NB4 (cell line): ENCODE measurements around the gene ITPRIP.

ENCODE experiments used
- DNase-seq: peaks from one replicate; pipeline ENCODE4 v3.0.0; 2010; ENCODE audit warnings: low read depth
- H3K4me3 ChIP-seq: one replicate; pipeline ENCODE4 v1.5.1; 2011; ENCODE audit warnings: mild to moderate bottlenecking, low read depth, low read length, moderate library complexity
- MYC ChIP-seq: IDR thresholded peaks from 2 replicates; pipeline ENCODE4 v1.6.1; 2011; ENCODE audit warnings: low read depth, low read length
- POLR2A ChIP-seq: IDR thresholded peaks from 2 replicates; pipeline ENCODE4 v1.6.1; 2011; ENCODE audit warnings: mild to moderate bottlenecking; ENCODE audit not compliant: insufficient read length; ENCODE audit errors: extremely low read depth
- TF ChIP-seq, protein P1 (sequence below): IDR thresholded peaks from 2 replicates; pipeline ENCODE4 v1.6.1; 2011; ENCODE audit warnings: low read depth, low read length
- TF ChIP-seq, protein P2 (sequence below): IDR thresholded peaks from one replicate; pipeline ENCODE4 v1.5.1; 2012; ENCODE audit warnings: low read depth, low read length

The ITPRIP gene

DNA sequence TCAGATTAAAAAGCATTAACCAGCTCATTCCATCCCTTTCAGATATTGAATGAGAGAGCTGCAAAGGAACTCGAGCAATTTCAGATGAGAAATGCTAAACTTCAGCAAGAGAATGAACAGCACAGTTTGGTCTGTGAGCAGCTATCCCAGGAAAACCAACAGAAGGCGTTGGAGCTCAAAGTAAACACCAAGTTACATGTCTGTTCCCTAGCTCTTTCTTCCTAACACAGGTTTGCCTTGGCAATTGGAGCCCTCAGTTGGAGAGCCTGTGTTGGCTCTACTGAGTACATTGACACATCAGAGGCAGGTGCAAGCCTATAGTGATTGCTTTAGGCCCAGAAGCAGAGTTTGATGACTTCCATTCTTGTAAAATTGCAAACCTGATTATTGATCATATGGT, 30.1 kb upstream of the ITPRIP start:
- TF ChIP-seq, protein P1, sequence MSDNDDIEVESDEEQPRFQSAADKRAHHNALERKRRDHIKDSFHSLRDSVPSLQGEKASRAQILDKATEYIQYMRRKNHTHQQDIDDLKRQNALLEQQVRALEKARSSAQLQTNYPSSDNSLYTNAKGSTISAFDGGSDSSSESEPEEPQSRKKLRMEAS = no peak
- TF ChIP-seq, protein P2, sequence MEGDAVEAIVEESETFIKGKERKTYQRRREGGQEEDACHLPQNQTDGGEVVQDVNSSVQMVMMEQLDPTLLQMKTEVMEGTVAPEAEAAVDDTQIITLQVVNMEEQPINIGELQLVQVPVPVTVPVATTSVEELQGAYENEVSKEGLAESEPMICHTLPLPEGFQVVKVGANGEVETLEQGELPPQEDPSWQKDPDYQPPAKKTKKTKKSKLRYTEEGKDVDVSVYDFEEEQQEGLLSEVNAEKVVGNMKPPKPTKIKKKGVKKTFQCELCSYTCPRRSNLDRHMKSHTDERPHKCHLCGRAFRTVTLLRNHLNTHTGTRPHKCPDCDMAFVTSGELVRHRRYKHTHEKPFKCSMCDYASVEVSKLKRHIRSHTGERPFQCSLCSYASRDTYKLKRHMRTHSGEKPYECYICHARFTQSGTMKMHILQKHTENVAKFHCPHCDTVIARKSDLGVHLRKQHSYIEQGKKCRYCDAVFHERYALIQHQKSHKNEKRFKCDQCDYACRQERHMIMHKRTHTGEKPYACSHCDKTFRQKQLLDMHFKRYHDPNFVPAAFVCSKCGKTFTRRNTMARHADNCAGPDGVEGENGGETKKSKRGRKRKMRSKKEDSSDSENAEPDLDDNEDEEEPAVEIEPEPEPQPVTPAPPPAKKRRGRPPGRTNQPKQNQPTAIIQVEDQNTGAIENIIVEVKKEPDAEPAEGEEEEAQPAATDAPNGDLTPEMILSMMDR = no peak
- no peak for TF ChIP-seq MYC
- no peak for TF ChIP-seq POLR2A
- no peak for DNase-seq
- no peak overlapping the region for H3K4me3 ChIP-seq

DNA sequence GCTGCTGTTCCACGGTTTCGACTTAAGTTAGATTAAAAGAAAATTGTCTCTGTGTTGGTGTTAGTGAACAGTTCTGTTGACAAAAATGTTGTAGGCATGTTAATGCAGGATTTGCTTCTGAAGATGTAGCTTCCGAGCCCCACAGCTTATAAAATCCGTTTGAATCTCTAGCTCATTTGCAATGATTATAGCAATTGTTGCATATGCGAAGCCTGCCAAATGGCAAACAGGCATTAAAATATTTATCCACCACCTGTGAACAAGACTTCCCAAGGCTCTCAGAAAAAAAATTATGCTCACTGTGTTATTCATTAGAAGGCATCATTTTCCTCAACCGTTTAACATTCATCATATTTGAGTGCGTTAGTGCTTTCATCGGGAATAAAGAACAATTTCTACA, 29.6 kb upstream of the ITPRIP start:
- TF ChIP-seq, protein P2 = no peak
- TF ChIP-seq POLR2A (no peak), MYC (no peak)
- TF ChIP-seq, protein P1 = no peak
- H3K4me3 ChIP-seq = no peak overlapping the region
- DNase-seq = no peak

DNA sequence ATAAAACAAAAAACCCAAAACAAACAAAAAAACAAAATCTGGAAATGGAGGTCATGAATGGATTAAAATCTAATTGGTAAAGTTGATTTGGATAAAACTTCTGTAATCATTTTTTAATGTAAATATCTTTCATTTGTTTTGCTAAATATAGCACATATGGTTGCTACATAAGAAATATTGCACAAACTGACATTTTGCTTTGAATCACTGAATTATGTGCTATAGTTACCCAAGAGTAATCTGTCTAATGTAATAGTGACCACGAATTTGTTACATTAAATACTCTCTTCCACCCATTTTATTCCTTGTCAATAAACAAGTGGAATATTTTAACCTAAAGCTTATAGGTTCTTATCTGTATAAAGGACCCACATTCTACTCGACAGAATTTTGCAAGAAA, 21.5 kb upstream of the ITPRIP start:
- no peak overlapping the region for H3K4me3 ChIP-seq
- no peak for DNase-seq
- TF ChIP-seq POLR2A (no peak), MYC (no peak)
- TF ChIP-seq, protein P1 = no peak
- TF ChIP-seq, protein P2 = no peak

DNA sequence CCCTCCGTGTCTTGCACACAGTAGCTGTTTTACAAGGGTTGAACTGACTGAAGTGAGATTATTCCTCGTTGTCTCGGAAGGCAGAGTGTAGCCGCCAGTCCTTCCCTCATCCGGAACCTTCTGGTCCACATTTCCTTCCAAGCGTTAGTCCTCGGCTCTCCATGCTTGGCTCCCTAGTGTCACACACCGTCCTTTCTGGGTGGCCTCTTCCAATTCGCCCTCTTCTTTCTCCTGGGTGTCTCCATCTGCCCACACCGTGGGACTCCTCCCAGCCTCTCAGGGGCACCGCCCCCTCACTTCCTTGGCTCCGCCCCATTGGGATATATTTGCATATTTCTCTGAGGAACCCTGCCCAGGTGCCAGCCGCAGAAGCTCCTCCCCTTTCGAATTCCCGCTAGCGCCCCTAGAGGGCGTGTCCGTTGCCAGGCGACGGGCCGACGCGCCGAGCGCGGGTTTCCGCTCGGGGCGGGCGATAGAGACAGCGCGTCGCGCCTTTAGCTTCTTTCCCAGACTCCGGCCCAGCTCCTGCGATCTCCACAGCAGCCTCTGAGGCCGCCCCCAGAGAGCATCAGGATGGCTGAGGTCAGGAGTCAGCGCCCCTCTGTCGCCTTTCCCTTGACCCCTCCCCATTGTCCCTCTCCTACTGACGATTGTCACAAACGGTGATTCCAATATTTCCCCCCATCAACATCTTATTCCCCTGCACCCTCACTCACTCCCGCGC, 15.2 kb upstream of the ITPRIP start, which contains the start of gene CFAP58:
TSS of gene CFAP58 (plus strand) at position 509 of the 724 bp plus-strand sequence. CDS start at position 574, 65 bp downstream.
- peak within 1 kb of the TSS; percentile 40 for H3K4me3 ChIP-seq
- peak; percentile 88 for DNase-seq
- no peak for TF ChIP-seq POLR2A
- TF ChIP-seq, protein P2 = peak; percentile 60

DNA sequence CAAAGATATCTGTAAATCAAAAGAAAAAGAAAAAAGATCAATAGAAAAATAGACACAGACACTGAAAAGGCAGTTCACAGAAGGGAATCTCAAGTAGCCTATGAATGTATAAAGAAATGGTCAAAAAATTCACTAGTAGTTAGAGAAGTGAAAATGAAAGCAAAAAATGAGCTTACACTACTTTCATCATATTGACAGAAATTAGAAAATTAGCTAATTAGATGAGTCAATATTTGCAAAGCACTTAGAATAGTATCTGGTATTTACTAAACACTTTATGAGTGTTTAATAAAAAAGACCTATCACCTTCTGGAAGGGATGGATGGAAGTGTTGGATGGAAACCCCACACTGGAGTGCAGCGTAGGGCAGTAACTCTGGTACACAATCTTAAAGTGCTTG, 13.7 kb upstream of the ITPRIP start:
- TF ChIP-seq, protein P2 = no peak
- TF ChIP-seq, protein P1 = no peak
- no peak for TF ChIP-seq POLR2A
- TF ChIP-seq MYC = no peak
- no peak for DNase-seq
- no peak overlapping the region for H3K4me3 ChIP-seq
